Caco-2 (cell line): ENCODE data around the gene PDE6G. TPM values are rescaled to one million over a fixed set of nuclear protein-coding genes. Genes with fewer than 3 reads are reported as not detected.

Experiments
- Bru-seq: library from RNA; stranded (reverse); fragments of 400-500 nt; gene quantifications from one replicate; lab custom pipeline; 2021; lab: Mats Ljungman, UMichigan
- BruChase-seq, 2 experiments: library from RNA; stranded (reverse); fragments of 400-500 nt; gene quantifications; one replicate each; lab custom pipeline; 2021; lab: Mats Ljungman, UMichigan
- BruUV-seq: library from RNA; stranded (reverse); fragments of 400-500 nt; replicated peaks from 2 replicates; lab custom pipeline; 2021; lab: Mats Ljungman, UMichigan
- CTCF ChIA-PET: fragments of 300-600 bp; sonication (Branson Sonifier 250); formaldehyde crosslinking; loops from one replicate; lab custom pipeline; 2022; ENCODE audit warnings: antibody characterized with exemption; lab: Charles Lee
- POLR2A ChIA-PET: fragments of 300-600 bp; sonication (Branson Sonifier 250); formaldehyde crosslinking; loops from one replicate; lab custom pipeline; 2022; ENCODE audit warnings: antibody characterized with exemption; lab: Charles Lee
- DNase-seq, 2 experiments: peaks; one replicate each; pipeline versions ENCODE4 v3.0.0 to v3.0.0-alpha.2; 2020 to 2022
- H3K27me3 ChIP-seq: replicated peaks from 2 replicates; pipeline ENCODE4 v1.6.0; 2011; ENCODE audit warnings: low read length; ENCODE audit not compliant: control insufficient read depth, insufficient read depth
- H3K36me3 ChIP-seq: 2 replicates; pipeline ENCODE4 v1.5.1; 2011; ENCODE audit warnings: low read length; ENCODE audit not compliant: control insufficient read depth, insufficient read depth
- H3K4me1 ChIP-seq: fragments of 250-450 bp; sonication (Bioruptor Pico); 2 replicates; pipeline ENCODE4 v1.5.1; 2020; ENCODE audit warnings: mild to moderate bottlenecking
- H3K4me3 ChIP-seq: 2 replicates; pipeline ENCODE4 v1.5.1; 2011; ENCODE audit warnings: low read depth, mild to moderate bottlenecking, control low read depth, low read length
- H3K9me3 ChIP-seq: fragments of 250-450 bp; sonication (Bioruptor Pico); 2 replicates; pipeline ENCODE4 v1.5.1; 2020; ENCODE audit warnings: mild to moderate bottlenecking, moderate library complexity
- H3K27ac Mint-ChIP-seq: one replicate; pipeline ENCODE4 v1.8.0; 2022; ENCODE audit warnings: mixed read lengths; ENCODE audit not compliant: unreplicated experiment
- H3K27me3 Mint-ChIP-seq: one replicate; pipeline ENCODE4 v1.8.0; 2022; ENCODE audit warnings: mixed read lengths; ENCODE audit not compliant: insufficient read depth, unreplicated experiment
- H3K36me3 Mint-ChIP-seq: one replicate; pipeline ENCODE4 v1.8.0; 2022; ENCODE audit warnings: mild to moderate bottlenecking, mixed read lengths; ENCODE audit not compliant: insufficient read depth, unreplicated experiment
- H3K4me1 Mint-ChIP-seq: one replicate; pipeline ENCODE4 v1.8.0; 2022; ENCODE audit warnings: low read depth, mixed read lengths; ENCODE audit not compliant: unreplicated experiment
- H3K4me3 Mint-ChIP-seq: one replicate; pipeline ENCODE4 v1.8.0; 2022; ENCODE audit warnings: mild to moderate bottlenecking, moderate library complexity, mixed read lengths; ENCODE audit not compliant: unreplicated experiment
- H3K9me3 Mint-ChIP-seq: one replicate; pipeline ENCODE4 v1.8.0; 2022; ENCODE audit warnings: mixed read lengths; ENCODE audit not compliant: unreplicated experiment
- CTCF ChIP-seq, 2 experiments: fragments of 200-600 bp in 1 of 2; IDR thresholded peaks; 1 replicate in 1 of 2; 2 replicates in 1 of 2; pipeline versions ENCODE4 v1.5.1 to v1.8.0; 2011 to 2022; ENCODE audit warnings: antibody characterized with exemption in 1 of 2, control low read depth in 1 of 2, inconsistent platforms in 1 of 2, low read depth in 1 of 2, low read length in 1 of 2, mild to moderate bottlenecking in 1 of 2, moderate library complexity in 1 of 2; ENCODE audit not compliant: insufficient read depth in 1 of 2, severe bottlenecking in 1 of 2, unreplicated experiment in 1 of 2
- intact Hi-C: fragments of 100-400 bp; cut with micrococcal nuclease; formaldehyde crosslinking; loops from one replicate; pipeline ENCODE4 v1.10.0; 2022; ENCODE audit not compliant: unreplicated experiment
- long read RNA-seq: library from polyadenylated mRNA; stranded (forward); transcript quantifications from one replicate; pipeline ENCODE4 v2.0.0, GENCODE V29; 2022
- total RNA-seq: library from RNA; stranded (reverse); gene quantifications from 2 replicates; pipeline ENCODE4 v1.2.3, GENCODE V29; 2022

Gene PDE6G
- total RNA-seq (not detected in 2 replicates), Bru-seq, nascent RNA (percentile 27 among the genes with signal in this experiment), BruChase-seq, experiment 1, labeled RNA remaining after a 2-hour chase (percentile 25 among the genes with signal in this experiment), BruChase-seq, experiment 2, labeled RNA remaining after a 6-hour chase (percentile 27 among the genes with signal in this experiment)
- long read RNA-seq = 0 reads

GRCh38 chr17:81656118-81656743, at the start of gene PDE6G:
TSS of gene PDE6G (minus strand) at chr17:81656542. CDS start at chr17:81653305, 3,237 bp downstream.
- Histone ChIP-seq H3K36me3 (no peaks in the 10 kb centered on the region), H3K27me3 (no peaks in the 10 kb centered on the region), H3K4me3 (no peak within 1 kb of the TSS), H3K4me1 (peaks cover 13% of the 10 kb centered on the region), H3K9me3 (no peaks in the 10 kb centered on the region)
- no TSS peak for BruUV-seq
- Mint-ChIP-seq H3K4me3 (no peak within 1 kb of the TSS), H3K27me3 (no peaks in the 10 kb centered on the region), H3K27ac (no peak within 1 kb of the TSS), H3K4me1 (peaks cover 6% of the 10 kb centered on the region), H3K36me3 (no peaks in the 10 kb centered on the region), H3K9me3 (no peaks in the 10 kb centered on the region)
- TF ChIP-seq CTCF (IDR thresholded peaks at IDR 0.05; ENCODE audit: insufficient read depth in 1 of 2, low read depth in 1 of 2, low read length in 1 of 2, severe bottlenecking in 1 of 2, unreplicated experiment in 1 of 2) = no peak
- no peak for DNase-seq
- CTCF ChIA-PET = interaction anchor here (0.6 kb wide), 1 partner anchor 129 kb away, joined by 3 read pairs; no protein-coding TSS in a partner anchor
- POLR2A ChIA-PET = interaction anchor here (1.3 kb wide), 1 partner anchor 11 kb away, joined by 4 read pairs; the partner anchor contains the start of gene CCDC137
- intact Hi-C loops = no loop called here

- no peak overlapping the region for H3K4me3 ChIP-seq
- Mint-ChIP-seq H3K27ac (no peak overlapping the region), H3K4me3 (no peak overlapping the region), H3K36me3 (peaks cover 94% of the 10 kb centered on the region), H3K27me3 (no peaks in the 10 kb centered on the region), H3K4me1 (peaks cover 25% of the 10 kb centered on the region), H3K9me3 (no peaks in the 10 kb centered on the region)
- TF ChIP-seq CTCF (IDR thresholded peaks at IDR 0.05; ENCODE audit: insufficient read depth in 1 of 2, low read depth in 1 of 2, low read length in 1 of 2, severe bottlenecking in 1 of 2, unreplicated experiment in 1 of 2) = no peak
- H3K36me3 ChIP-seq = peaks cover 8% of the 10 kb centered on the region
- no peaks in the 10 kb centered on the region for H3K27me3 ChIP-seq
- intact Hi-C loops = no loop called here
- DNase-seq = no peak
- CTCF ChIA-PET = no interaction called here
- H3K4me1 ChIP-seq = peaks cover 32% of the 10 kb centered on the region
- no TSS peak for BruUV-seq
- POLR2A ChIA-PET = no interaction called here
- no peaks in the 10 kb centered on the region for H3K9me3 ChIP-seq
Observed at GRCh38 chr17:81705518-81706231, 49.3 kb upstream of the PDE6G start.
